HG02642 (cell line): ENCODE results near the gene ASMT.
"Not testable (repeated sequence)": the region's sequence is repeated elsewhere in the genome, so short reads cannot be mapped to it uniquely, and the experiment has no call there.

Experiments used
- ATAC-seq: cut with Tn5 transposase; IDR thresholded peaks from one replicate; pipeline ENCODE4 v1.9.1; 2021; ENCODE audit warnings: mild to moderate bottlenecking; ENCODE audit not compliant: unreplicated experiment, poor library complexity

Gene ASMT

GRCh38 chrX:1629244-1629643 is 14.4 kb downstream of the ASMT start:
- no peak for ATAC-seq

GRCh38 chrX:1646009-1646408 is 31.1 kb downstream of the ASMT start:
- ATAC-seq = no peak

- ATAC-seq = no peak
These were observed 34.8 kb downstream of the ASMT start for GRCh38 chrX:1649621-1650020.

GRCh38 chrX:1652011-1652811 is 37.4 kb downstream of the ASMT start:
- not testable (repeated sequence) for ATAC-seq

- no peak for ATAC-seq
These were observed 41.5 kb downstream of the ASMT start for GRCh38 chrX:1656379-1656778.

GRCh38 chrX:1657367-1658070 is 42.7 kb downstream of the ASMT start:
- peak; percentile 80 for ATAC-seq

GRCh38 chrX:1658071-1658491 is 43.2 kb downstream of the ASMT start:
- peak; percentile 4 for ATAC-seq

- ATAC-seq = no peak
These were observed 45.0 kb downstream of the ASMT start for GRCh38 chrX:1659664-1660461.

- ATAC-seq = no peak
These were observed 46.4 kb downstream of the ASMT start for GRCh38 chrX:1661048-1661921.

GRCh38 chrX:1661922-1662221 is 47.0 kb downstream of the ASMT start:
- no peak for ATAC-seq

GRCh38 chrX:1667566-1667965 is 52.7 kb downstream of the ASMT start:
- no peak for ATAC-seq

GRCh38 chrX:1673337-1673736 is 58.5 kb downstream of the ASMT start:
- ATAC-seq = no peak

GRCh38 chrX:1676866-1677265 is 62.0 kb downstream of the ASMT start:
- ATAC-seq = no peak

GRCh38 chrX:1679238-1679637 is 64.4 kb downstream of the ASMT start:
- ATAC-seq = no peak

- ATAC-seq = no peak
These were observed 66.6 kb downstream of the ASMT start for GRCh38 chrX:1681439-1681838.

- not testable (repeated sequence) for ATAC-seq
These were observed 67.0 kb downstream of the ASMT start for GRCh38 chrX:1681856-1682255.

- not testable (repeated sequence) for ATAC-seq
These were observed 67.6 kb downstream of the ASMT start for GRCh38 chrX:1682501-1682900.

GRCh38 chrX:1684883-1685282 is 70.0 kb downstream of the ASMT start:
- ATAC-seq = not testable (repeated sequence)

GRCh38 chrX:1685444-1685880 is 70.6 kb downstream of the ASMT start:
- not testable (repeated sequence) for ATAC-seq

- no peak for ATAC-seq
These were observed 71.8 kb downstream of the ASMT start for GRCh38 chrX:1686642-1687041.
